ENCODE results near the gene SARS2.
A peak's percentile ranks its signal among the peaks of the same experiment; 100 is the strongest.
"Not testable (repeated sequence)": the region's sequence is repeated elsewhere in the genome, so short reads cannot be mapped to it uniquely, and the experiment has no call there.

SARS2 gene

DNA sequence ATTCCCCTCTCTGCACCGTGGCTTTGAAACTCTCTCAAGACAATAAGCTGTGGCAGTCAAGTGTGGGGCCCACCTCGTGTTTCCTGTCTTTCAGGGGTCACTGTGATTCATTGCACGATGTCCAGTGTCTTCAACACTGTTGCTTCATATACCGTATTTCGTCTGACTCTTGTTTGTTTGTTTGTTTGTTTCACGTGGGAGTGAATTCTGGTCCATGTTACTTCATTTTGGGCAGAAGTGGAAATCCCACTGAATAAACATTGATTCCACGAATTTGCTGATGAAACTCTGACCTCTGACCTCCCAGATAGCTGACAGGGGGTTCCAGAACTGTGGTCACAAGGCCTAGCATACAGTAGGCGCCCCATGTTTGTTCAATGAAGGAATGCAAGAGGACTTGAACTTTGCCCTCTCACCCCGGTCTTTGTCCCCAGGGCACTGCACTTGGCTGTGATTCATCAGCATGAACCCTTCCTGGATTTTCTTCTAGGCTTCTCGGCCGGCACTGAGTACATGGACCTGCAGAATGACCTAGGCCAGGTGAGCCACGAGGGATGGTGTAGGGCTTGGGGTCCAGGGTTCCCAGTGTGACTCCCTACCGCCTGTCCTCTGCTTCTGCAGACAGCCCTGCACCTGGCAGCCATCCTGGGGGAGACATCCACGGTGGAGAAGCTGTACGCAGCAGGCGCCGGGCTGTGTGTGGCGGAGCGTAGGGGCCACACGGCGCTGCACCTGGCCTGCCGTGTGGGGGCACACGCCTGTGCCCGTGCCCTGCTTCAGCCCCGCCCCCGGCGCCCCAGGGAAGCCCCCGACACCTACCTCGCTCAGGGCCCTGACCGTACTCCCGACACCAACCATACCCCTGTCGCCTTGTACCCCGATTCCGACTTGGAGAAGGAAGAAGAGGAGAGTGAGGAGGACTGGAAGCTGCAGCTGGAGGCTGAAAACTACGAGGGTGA is 25.7 kb downstream of the SARS2 start:
- in situ Hi-C loops (cut with HindIII; ENCODE audit: low pct_ligation_motif_present, low pct_unique_long_range_greater_than_20kb, low sequenced_read_pairs): no loop called here
- DNase-seq: no peak

DNA sequence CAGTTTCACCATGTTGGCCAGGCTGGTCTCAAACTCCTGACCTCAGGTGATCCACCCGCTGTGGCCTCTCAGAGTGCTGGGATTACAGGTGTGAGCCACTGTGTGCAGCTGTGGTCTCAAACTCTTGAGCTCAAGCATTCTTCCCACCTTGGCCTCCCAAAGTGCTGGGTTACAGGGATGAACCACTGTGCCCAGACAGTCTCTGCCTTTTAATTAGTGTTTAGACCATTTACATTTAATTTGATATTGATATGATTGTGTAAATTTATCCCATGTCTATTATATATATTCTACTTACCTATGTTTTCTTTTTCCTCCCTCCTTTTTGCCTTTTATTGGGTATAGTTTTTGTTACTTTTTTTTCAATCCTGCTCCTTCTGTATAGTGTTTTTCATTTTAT is 28.9 kb downstream of the SARS2 start:
- in situ Hi-C loops (cut with HindIII; ENCODE audit: low pct_ligation_motif_present, low pct_unique_long_range_greater_than_20kb, low sequenced_read_pairs): no loop called here
- DNase-seq: no peak

DNA sequence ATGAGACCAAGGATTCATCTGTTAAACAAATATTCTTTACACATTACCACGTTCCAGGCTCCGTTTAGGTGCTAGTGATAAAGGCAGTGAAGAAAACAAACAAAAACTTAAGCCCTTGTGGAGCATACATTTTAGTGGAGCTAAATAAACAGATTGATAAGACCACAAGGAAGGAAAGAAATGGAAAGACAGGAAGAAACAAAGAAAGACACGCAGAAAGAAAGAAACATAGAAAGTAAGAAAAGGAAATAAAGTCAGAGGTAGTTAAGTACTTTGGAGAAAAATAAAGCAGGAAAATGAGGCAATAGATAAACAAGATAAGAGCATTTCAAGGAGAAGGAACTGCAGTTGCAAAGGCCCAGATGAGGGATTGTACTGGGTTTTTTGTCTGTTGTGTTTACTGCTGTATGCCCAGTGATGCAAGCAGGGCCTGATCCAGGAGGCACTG is 29.8 kb downstream of the SARS2 start:
- in situ Hi-C loops (cut with HindIII; ENCODE audit: low pct_ligation_motif_present, low pct_unique_long_range_greater_than_20kb, low sequenced_read_pairs): no loop called here
- peak; percentile 2 for DNase-seq

DNA sequence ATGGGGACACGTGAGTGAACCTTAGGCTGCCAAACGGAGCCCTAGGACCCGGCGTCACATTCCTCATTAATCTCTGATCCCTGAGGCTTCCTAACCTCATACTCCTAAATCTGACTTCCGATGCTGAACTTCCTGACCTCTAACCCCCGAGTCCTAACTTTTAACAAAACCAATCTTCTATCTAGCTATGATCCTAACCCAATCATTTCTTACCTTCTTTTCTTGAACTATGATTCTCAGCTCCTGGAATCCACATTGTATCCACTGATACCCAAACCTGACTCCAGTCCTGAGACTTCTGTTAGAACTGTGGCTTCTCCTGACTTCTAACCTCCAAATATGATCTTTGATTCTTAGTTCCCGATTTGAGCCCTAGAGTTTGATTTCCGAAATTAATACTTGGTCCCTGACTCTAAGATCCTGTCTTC is 30.3 kb downstream of the SARS2 start:
- in situ Hi-C loops (cut with HindIII; ENCODE audit: low pct_ligation_motif_present, low pct_unique_long_range_greater_than_20kb, low sequenced_read_pairs): no loop called here
- peak; percentile 57 for DNase-seq

DNA sequence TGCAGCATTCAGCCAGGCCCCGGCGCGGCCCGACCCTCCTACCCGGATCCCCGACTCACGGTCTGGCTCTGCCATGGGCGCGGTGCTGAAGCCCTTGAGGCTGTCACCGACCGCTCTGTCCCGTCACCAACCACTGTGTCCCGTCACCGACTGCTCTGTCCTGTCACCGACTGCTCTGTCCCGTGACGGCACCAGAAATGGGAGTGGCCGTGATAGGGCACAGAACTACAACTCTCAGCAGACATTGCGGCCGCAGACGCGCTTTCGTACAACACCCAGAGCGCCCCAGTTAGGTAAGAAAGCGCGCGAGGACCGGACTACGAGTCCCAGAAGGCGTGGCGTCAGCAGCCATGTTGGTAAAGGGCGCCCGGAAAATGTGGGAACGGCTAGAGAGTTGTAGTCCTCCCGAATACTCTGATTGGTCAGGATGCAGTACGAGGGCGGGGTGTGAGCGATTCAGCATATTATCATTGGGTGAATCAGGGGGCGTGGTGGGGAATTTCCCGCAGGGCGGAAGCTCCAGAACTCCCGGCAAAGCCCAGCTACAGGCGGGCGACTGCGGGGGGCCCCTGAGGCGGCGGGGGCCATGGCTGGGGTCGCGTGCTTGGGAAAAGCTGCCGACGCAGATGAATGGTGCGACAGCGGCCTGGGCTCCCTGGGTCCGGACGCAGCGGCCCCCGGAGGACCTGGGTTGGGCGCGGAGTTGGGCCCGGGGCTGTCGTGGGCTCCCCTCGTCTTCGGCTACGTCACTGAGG is 30.9 kb downstream of the SARS2 start, which contains the start of the genes NFKBIB and SIRT2:
NFKBIB (plus strand) TSS at position 523 of the 755 bp plus-strand sequence; CDS start at position 587, 64 bp downstream.
SIRT2 (minus strand) TSS at position 172 of the 755 bp plus-strand sequence; CDS start at position 75, 97 bp downstream.
- DNase-seq: peak; percentile 99
- in situ Hi-C loops (cut with HindIII; ENCODE audit: low pct_ligation_motif_present, low pct_unique_long_range_greater_than_20kb, low sequenced_read_pairs): no loop called here

DNA sequence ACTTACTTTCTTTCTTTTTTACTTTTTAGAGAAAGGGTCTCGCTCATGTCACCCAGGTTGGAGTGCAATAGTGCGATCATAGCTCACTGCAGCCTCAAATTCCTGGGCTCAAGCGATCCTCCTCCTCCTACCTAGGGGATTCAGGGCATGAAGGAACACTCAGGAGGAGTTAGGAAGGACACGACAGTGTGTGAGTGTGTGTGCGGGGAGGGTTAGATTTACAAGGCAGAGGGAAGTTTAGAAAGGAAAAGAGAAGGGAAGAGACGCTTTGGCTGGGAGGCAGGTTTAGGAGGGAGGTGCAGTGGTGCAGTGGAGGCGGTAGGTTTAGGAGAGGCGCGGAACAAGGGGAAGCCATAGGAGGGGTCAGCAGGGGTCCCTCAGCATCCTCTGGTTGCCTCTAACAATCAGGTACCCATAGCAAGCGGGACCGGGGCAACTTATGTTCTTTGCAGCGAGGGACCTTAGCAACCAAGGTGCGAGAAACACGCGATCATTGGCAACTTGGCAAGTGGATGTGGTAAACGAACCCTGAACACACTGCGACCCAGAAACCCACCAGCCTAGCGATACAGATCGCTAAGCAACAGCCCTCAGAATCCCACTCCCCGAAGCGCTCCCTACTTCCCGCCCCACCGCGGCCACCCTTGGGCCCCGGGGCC is 31.6 kb downstream of the SARS2 start:
- no peak for DNase-seq
- in situ Hi-C loops (cut with HindIII; ENCODE audit: low pct_ligation_motif_present, low pct_unique_long_range_greater_than_20kb, low sequenced_read_pairs): no loop called here

DNA sequence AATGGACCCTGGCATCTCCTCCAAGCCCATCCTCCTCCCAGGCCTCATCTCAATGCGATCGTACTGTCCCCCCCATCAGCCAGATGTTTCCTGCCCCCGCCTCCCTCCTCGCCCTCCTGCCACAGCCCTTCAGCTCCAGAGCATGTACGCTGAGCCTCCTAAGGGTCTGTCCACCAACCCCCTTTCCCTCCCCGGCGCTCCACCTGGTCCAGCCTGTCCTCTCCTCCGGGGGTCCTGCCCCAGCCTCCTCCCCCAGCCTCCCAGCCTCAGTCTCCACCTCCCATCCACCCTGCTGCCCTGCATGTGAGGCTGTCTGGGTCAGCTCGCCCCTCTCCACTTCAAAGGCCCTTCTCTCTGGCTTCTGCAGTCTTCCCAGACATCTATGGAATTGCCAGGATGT is 35.6 kb downstream of the SARS2 start:
- in situ Hi-C loops (cut with HindIII; ENCODE audit: low pct_ligation_motif_present, low pct_unique_long_range_greater_than_20kb, low sequenced_read_pairs): no loop called here
- no peak for DNase-seq

DNA sequence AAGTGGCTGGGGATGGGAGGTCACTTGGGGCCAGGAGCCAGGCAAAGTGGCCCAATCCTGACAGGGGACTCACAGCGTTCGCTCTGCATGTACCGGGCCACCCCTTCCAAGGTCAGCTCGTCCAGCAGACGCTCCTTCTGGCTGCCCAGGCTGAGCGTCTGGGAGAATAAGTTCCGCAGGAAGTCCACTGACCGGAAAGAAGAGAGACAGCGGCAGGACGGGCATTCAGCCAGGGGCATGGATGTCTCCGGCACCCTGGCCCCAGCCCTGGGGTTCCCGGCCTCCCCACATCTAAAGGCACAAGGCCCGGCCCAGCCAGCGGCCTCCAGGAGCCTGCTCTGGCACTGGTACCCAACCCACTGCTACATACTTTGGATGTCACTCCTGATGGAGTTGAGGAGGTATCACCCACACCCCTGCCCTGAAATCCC is 37.2 kb downstream of the SARS2 start:
- DNase-seq: no peak
- in situ Hi-C loops (cut with HindIII; ENCODE audit: low pct_ligation_motif_present, low pct_unique_long_range_greater_than_20kb, low sequenced_read_pairs): no loop called here

DNA sequence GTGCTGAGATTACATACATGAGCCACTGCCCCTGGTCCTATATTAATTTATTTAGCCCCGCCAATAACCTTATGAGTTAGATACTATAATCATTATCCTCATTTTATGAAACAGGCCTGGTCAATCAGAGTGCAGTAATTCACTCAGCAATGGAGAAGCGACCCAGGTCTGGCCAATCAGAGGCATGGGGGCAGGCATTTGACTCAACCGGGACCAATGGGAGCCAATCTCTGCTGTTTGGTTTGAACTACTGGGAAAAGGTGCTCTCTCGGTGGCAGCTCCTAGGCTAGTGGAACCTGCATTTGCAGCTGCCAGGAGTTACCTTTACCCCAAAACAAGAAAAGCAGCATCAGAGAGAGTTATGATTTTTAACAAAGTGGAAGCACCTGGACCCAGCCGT is 37.7 kb downstream of the SARS2 start:
- in situ Hi-C loops (cut with HindIII; ENCODE audit: low pct_ligation_motif_present, low pct_unique_long_range_greater_than_20kb, low sequenced_read_pairs): no loop called here
- DNase-seq: no peak

DNA sequence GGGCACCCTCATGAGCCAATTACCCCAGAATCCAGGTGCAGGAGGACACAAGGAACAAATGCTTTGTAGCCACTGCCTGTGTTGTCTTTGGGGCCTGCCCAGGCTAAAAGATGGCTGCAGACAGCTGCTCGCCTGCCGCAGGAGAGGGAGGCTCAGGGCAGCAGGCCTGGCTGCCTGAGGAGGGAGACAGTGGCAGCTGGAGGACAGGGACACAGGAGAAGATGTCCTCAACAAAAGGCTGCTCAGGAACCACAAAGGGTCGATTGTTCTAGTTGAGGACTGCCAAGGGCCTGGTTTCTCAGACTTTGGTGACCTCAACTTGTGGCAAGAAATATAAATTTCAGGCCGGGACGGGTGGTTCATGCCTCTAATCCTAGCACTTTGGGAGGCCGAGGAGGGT is 38.8 kb downstream of the SARS2 start:
- DNase-seq: no peak
- in situ Hi-C loops (cut with HindIII; ENCODE audit: low pct_ligation_motif_present, low pct_unique_long_range_greater_than_20kb, low sequenced_read_pairs): no loop called here

DNA sequence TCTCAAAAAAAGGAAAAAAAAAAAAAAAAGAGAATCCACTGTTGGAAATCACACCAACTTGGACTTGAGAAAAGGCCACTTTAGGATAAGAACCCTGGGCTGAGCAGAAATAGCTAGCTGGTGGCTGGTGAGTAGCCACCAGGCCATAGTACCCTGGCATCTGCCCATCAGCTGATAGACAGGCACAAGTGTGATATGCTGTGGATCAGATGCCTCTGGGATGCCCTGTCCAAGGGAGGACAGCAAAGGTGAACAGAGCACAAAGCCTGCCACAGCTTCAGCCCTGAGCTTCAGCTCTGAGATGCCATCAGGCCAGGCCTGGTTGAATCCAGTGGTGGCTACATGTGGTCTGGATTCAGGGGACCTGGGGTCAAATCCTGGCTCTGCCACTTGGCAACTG is 39.9 kb downstream of the SARS2 start:
- in situ Hi-C loops (cut with HindIII; ENCODE audit: low pct_ligation_motif_present, low pct_unique_long_range_greater_than_20kb, low sequenced_read_pairs): no loop called here
- DNase-seq: no peak

DNA sequence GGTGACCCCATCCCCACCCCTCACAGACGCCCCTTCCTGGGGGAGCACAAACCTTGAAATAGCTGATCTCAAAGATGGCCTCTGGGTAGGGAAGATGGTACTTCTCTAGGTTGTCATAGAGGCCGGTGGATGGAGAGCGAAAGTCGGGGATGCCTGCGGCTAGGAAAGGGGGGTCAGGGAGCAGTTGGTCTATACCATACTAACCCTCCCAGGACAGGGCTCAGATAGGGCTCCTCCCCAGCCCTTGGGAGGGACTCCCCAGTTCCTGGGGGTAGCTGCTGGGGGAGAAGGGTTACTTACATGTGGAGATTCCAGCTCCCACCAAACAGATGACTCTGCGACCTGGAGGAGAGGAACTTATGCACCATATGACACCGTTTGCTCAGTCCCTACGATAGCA is 40.8 kb downstream of the SARS2 start:
- no peak for DNase-seq
- in situ Hi-C loops (cut with HindIII; ENCODE audit: low pct_ligation_motif_present, low pct_unique_long_range_greater_than_20kb, low sequenced_read_pairs): no loop called here

DNA sequence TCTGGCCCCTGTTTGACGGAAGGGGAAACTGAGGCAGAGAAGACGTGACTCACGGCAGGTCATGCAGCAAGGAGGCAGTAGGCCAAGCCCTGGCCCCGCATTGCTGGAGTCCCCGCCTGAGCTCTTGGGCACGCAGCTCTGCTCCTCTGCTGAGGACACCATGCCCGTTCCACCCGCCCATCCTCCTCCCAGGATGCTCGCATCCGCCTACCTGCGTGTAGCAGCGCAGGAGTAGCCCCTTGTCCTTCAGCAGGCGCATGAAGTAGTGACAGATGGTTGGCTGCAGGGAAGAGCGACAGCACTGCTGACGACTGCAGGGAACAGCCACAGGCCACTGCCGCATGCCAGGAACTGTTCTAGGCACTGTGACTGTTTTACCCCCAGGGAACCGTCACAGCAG is 41.7 kb downstream of the SARS2 start:
- in situ Hi-C loops (cut with HindIII; ENCODE audit: low pct_ligation_motif_present, low pct_unique_long_range_greater_than_20kb, low sequenced_read_pairs): no loop called here

DNA sequence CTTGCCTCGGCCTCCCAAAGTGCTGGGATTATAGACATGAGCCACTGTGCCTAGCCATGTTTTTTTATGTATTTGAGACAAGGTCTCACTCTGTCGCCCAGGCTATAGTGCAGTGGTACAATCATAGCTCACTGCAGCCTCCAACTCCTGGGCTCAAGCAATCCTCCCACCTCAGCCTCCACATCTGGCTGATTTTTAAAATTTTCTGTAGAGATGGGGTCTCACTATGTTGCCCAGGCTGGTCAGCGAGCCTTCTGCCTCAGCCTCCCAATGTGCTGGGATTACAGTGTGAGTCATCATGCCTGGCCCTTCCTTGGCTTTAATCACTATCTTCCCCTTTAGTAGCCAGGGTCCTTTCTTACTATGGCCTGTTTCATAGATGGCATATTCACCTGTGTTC is 45.9 kb downstream of the SARS2 start:
- in situ Hi-C loops (cut with HindIII; ENCODE audit: low pct_ligation_motif_present, low pct_unique_long_range_greater_than_20kb, low sequenced_read_pairs); DNase-seq: not testable (repeated sequence)

More for the DNA sequence above, 41.7 kb downstream of the SARS2 start:
- DNase-seq: no peak

DNA sequence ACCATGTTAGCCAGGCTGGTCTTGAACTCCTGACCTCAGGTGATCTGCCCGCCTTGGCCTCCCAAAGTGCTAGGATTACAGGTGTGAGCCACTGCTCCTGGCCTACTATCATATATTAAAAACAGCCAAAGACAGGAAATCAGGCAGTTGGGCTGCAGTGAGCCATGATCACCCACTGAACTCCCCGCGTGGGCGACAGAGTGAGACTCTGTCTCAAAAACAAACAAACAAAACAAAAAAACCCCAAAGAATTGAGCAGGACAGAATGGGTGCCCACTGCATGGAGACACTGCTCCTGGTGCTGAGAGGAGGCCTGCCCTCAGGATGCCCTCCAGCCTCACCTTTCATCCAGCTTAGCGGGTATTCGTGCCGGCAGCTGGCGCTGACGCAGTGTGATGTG is 47.3 kb downstream of the SARS2 start:
- in situ Hi-C loops (cut with HindIII; ENCODE audit: low pct_ligation_motif_present, low pct_unique_long_range_greater_than_20kb, low sequenced_read_pairs): no loop called here
- DNase-seq: no peak

DNA sequence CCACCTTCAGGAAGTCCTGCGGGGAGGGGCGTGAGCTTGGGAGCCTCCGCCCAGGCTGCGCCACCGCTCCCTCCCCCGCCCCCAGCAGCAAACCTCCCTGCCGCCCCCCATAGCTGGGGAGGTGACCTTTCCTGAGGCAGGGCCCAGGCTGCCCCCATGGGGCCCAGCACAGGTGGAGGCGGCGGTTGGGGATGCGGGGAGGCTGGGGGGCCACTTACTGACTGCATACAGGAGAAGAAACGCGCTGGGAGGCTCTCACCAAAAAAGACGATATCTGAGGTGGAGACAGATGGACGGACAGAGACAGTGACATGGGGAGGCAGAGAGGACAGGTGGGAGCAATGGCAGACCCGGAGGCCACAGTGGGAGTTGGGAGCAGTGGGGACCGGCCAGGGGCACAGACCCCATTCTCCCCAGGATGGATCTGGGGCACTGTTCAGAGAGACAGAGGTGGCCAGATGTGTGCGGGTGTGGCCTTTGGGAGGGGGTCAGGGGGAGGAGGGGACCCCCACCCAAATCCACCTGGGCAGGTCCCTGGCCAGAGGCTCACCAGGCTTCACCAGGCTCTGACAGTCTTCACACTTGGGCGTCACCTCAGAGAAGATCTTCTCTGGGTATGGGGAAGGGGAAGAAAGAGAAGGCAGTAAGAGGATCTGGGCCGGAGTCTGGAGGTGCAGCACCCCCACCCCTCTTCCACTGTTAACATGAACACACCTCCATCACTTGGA is 49.5 kb downstream of the SARS2 start:
- in situ Hi-C loops (cut with HindIII; ENCODE audit: low pct_ligation_motif_present, low pct_unique_long_range_greater_than_20kb, low sequenced_read_pairs): no loop called here
- no peak for DNase-seq

DNA sequence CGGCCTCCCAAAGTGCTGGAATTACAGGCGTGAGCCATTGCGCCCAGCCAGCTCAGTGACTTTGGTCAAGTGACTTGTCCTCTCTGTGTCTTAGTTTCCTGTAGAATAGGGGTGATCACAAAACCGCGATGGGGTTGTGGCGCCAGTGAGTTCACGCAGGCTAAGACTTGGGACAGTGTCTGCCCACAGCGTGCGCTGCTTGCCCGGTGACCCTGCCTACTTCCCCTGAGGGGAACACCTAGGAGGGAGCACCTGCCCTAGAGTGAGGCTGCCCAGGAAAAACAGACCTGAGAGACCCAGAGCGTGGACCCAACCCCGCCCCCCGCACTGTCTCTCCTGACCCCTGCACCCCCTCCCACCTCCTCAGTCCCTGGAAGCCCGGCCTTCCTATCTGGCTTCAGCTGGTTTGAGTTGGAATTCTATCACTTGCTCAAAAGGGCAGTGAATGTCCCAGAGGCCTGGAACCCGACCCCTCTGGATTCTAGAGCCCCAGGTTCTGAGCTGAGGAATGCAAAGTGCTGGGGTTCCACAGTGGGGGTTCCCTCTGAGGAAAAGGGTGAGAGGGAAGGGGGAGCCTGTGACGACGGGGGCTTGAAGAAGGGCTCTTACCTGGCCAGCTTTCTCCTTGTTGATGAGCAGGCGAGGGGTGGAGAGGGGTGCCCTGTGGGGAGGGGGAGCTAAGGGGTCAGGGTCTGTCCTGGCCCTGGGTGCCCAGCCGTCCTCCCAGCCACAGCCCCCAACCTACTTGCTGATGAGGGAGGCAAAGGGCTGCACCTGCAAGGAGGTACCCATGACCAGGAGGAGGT is 50.3 kb downstream of the SARS2 start:
- in situ Hi-C loops (cut with HindIII; ENCODE audit: low pct_ligation_motif_present, low pct_unique_long_range_greater_than_20kb, low sequenced_read_pairs): no loop called here

DNA sequence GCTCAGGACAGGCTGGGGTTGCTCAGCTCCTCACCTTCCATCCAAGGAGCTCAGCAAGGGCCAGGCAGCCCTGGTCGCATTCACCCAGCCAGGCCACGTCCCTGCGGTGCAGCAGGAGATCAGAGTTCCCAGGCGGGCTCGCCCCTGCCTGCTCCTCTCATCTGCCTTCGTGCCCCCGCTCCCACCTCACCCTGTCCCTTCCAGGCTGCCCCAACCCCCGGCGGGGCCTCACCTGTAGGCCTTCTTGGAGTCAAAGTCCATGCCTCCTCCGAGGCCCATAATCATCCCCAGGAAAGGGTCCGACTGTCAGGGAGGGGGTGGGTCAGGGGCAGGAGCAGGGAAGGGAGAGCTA is 51.2 kb downstream of the SARS2 start:
- in situ Hi-C loops (cut with HindIII; ENCODE audit: low pct_ligation_motif_present, low pct_unique_long_range_greater_than_20kb, low sequenced_read_pairs): no loop called here
- no peak for DNase-seq

More for the DNA sequence above, 50.3 kb downstream of the SARS2 start:
- DNase-seq: no peak
